NOMO-1 treated with DMSO at 0.1 percent for 48 hours (cell line): ENCODE results near the gene PARVG.
A peak's percentile ranks its signal among the peaks of the same experiment; 100 is the strongest.

ENCODE experiments used
- DNase-seq: peaks from one replicate; lab custom pipeline; 2025; ENCODE audit not compliant: unreplicated experiment; lab: John Stamatoyannopoulos, UW

Gene PARVG

GRCh38 chr22:44180706-44181032 is at the start of gene PARVG:
Gene PARVG, plus strand, starts transcription at chr22:44180925. Its CDS starts 2,405 bp downstream, at chr22:44183330.
- peak; percentile 66 for DNase-seq

GRCh38 chr22:44131412-44131811 is 49.3 kb upstream of the PARVG start:
- DNase-seq = no peak

- DNase-seq = no peak
These were observed 48.6 kb upstream of the PARVG start for GRCh38 chr22:44131989-44132685.

GRCh38 chr22:44132724-44133123 is 48.0 kb upstream of the PARVG start:
- DNase-seq = no peak

GRCh38 chr22:44133161-44133560 is 47.6 kb upstream of the PARVG start:
- DNase-seq = no peak

- DNase-seq = no peak
These were observed 46.7 kb upstream of the PARVG start for GRCh38 chr22:44133901-44134571.

- no peak for DNase-seq
These were observed 44.6 kb upstream of the PARVG start for GRCh38 chr22:44136112-44136511.

- no peak for DNase-seq
These were observed 43.9 kb upstream of the PARVG start for GRCh38 chr22:44136786-44137185.

- no peak for DNase-seq
These were observed 43.3 kb upstream of the PARVG start for GRCh38 chr22:44137415-44137814.

GRCh38 chr22:44139773-44140172 is 41.0 kb upstream of the PARVG start:
- DNase-seq = no peak

GRCh38 chr22:44142421-44143104 is 38.2 kb upstream of the PARVG start:
- DNase-seq = no peak

GRCh38 chr22:44143105-44143474 is 37.6 kb upstream of the PARVG start:
- no peak for DNase-seq

- no peak for DNase-seq
These were observed 37.1 kb upstream of the PARVG start for GRCh38 chr22:44143579-44143978.

- DNase-seq = no peak
These were observed 36.6 kb upstream of the PARVG start for GRCh38 chr22:44144046-44144569.

- no peak for DNase-seq
These were observed 35.2 kb upstream of the PARVG start for GRCh38 chr22:44145544-44145943.

- no peak for DNase-seq
These were observed 34.5 kb upstream of the PARVG start for GRCh38 chr22:44146088-44146861.

- DNase-seq = no peak
These were observed 33.6 kb upstream of the PARVG start for GRCh38 chr22:44147008-44147645.

- no peak for DNase-seq
These were observed 32.7 kb upstream of the PARVG start for GRCh38 chr22:44147821-44148574.

GRCh38 chr22:44151676-44152075 is 29.0 kb upstream of the PARVG start:
- DNase-seq = no peak

GRCh38 chr22:44153710-44154109 is 27.0 kb upstream of the PARVG start:
- no peak for DNase-seq
